Suppressor macrophage treated with lipopolysaccharide for 1 hour (primary cell): ENCODE measurements around the gene TMEM74B.

Experiments used
- DNase-seq, 3 donors: peaks; one replicate each; pipeline ENCODE4 v3.0.0-alpha.2; 2020 to 2022

The TMEM74B gene

DNA sequence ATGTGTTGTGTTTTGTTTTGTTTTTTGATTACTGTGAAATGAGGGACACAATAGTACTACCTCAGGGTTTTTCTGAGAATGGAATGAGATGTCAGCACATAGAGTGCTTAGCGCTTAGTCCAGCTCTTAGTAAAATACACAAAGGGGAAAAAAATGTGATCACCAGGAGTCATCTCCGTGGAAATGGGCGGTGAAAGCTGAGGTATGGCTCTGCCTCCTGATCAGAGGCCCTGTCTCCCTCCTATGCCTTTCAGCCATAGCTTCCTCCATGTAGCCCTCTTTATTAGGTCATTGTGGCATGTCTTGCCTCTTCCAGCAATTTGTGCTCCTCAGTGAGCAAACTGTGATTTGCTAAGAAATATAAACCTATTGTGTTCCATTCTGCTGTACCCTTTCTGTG, 53.4 kb downstream of the TMEM74B start:
- no peak for DNase-seq

DNA sequence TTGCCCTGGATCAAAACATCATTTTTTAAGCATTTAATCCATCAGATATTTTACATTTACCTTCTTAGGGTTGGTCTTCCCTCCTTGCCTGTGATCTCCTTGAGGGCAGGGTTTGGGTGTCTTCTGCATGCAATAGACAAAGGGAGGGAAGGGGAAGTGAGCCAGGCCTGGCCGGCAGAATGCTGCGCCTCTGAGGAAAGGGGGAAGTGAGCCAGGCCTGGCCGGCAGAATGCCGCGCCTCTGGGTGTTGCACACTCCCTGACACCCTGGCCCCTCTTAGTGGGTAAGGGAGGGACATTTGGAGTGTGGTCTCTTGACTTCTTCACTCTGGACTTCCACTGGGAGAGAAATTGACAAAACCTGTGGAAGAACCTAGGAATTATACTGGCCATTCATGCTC, 53.9 kb downstream of the TMEM74B start:
- DNase-seq, result peak; percentile 70 to 80 (median 74)
